ENCODE measurements around the gene CAPNS1. TPM values are rescaled to one million over a fixed set of nuclear protein-coding genes. Genes with fewer than 3 reads are reported as not detected.
A peak's percentile ranks its signal among the peaks of the same experiment; 100 is the strongest.

Gene CAPNS1
- total and polyA plus RNA-seq, 9 of the 15 experiments (the other 6 are each of a cell fraction or from before 2014, with no cell fraction given): 77.9 to 576 (median 258) TPM

DNA sequence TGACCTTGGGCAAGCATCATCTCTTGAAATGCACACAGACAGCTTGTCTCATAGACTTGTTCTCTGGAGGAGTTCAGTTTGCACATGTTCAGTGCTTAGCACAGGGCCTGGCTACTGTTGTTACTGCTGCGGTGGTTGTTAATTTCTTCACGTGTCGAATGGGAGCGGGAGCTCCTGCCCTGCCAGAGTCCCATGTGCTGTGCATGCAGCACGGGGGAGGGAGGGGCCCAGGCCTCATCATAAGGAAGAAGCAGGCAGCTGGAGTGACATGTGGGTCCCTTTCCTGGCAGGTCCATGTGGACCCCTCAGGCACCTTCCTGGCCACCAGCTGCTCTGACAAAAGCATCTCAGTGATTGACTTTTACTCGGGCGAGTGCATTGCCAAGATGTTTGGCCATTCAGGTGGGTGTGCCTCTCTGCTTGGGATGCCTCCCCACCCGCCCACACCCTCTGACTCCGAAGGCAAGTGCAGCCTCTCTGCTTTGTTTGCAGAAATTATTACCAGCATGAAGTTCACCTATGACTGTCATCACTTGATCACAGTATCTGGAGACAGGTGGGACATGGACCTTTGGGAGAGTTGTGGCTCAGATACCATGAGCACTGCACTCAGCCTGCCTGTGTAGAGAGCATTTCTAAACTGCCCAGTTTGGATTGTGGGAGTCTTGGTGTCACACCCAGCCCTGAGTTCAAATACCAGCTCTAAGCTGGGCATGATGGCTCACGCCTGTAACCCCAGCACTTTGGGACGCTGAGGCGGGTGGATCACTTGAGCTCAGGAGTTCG is 48.8 kb upstream of the CAPNS1 start (continued):
- no peak for TF ChIP-seq CBX5 (IDR thresholded peaks at IDR 0.05; ENCODE audit: borderline replicate concordance, low read depth)
- TF ChIP-seq, protein P1, sequence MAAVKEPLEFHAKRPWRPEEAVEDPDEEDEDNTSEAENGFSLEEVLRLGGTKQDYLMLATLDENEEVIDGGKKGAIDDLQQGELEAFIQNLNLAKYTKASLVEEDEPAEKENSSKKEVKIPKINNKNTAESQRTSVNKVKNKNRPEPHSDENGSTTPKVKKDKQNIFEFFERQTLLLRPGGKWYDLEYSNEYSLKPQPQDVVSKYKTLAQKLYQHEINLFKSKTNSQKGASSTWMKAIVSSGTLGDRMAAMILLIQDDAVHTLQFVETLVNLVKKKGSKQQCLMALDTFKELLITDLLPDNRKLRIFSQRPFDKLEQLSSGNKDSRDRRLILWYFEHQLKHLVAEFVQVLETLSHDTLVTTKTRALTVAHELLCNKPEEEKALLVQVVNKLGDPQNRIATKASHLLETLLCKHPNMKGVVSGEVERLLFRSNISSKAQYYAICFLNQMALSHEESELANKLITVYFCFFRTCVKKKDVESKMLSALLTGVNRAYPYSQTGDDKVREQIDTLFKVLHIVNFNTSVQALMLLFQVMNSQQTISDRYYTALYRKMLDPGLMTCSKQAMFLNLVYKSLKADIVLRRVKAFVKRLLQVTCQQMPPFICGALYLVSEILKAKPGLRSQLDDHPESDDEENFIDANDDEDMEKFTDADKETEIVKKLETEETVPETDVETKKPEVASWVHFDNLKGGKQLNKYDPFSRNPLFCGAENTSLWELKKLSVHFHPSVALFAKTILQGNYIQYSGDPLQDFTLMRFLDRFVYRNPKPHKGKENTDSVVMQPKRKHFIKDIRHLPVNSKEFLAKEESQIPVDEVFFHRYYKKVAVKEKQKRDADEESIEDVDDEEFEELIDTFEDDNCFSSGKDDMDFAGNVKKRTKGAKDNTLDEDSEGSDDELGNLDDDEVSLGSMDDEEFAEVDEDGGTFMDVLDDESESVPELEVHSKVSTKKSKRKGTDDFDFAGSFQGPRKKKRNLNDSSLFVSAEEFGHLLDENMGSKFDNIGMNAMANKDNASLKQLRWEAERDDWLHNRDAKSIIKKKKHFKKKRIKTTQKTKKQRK (IDR thresholded peaks at IDR 0.05; ENCODE audit: borderline replicate concordance, low read depth, low read length): no peak

DNA sequence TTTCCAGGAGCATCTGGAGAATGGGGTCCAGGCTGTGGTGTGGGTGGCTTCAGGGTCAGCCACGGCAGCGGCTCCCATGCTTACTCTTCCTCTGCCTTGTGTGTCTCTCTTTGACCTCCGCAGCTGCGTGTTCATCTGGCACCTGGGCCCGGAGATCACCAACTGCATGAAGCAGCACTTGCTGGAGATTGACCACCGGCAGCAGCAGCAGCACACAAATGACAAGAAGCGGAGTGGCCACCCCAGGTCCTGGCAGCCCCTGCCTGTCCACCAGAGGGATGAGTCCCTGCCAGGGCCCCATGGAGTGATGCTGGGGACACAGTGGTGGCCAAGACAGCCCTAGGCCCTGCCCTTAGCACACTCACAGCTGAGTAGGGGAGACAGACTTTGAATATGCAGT is 47.3 kb upstream of the CAPNS1 start:
- H3K9me3 ChIP-seq (replicated peaks; ENCODE audit: control insufficient read depth, insufficient read depth, low read depth, low read length): no peaks in the 10 kb centered on the region
- ChIA-PET CTCF (ENCODE audit: low intra/inter-chr PET ratio) (no interaction called here), POLR2A (interaction anchor here (0.6 to 0.7 kb wide), 2 partner anchors 10 to 20 kb away, joined by 3 read pairs; no protein-coding TSS in a partner anchor)
- intact Hi-C loops (cut with micrococcal nuclease) (no loop called here), in situ Hi-C loops (cut with MboI) (no loop called here)
- TF ChIP-seq CREBBP (IDR thresholded peaks at IDR 0.05; ENCODE audit: low read depth, low read length): no peak
- peak; percentile 21; the same call in 1 of the 2 replicates for TF ChIP-seq POLR2G (IDR thresholded peaks at IDR 0.05; ENCODE audit: low read depth, low read length)
- no peak for TF ChIP-seq PHF20 (IDR thresholded peaks at IDR 0.05; ENCODE audit: partially characterized antibody)
- TF ChIP-seq RBFOX2 (IDR thresholded peaks at IDR 0.05; ENCODE audit: low read depth, low read length): 0 out of 2 replicates have a peak, but pooled peaks have one; percentile 16
- H3K4me1 ChIP-seq (replicated peaks in 1 of 2; ENCODE audit: control insufficient read depth in 2 of 2, insufficient read depth in 2 of 2, low read length in 2 of 2): no peaks in the 10 kb centered on the region
- no peaks in the 10 kb centered on the region for H3K27me3 ChIP-seq (ENCODE audit: control insufficient read depth in 2 of 2, insufficient read depth in 2 of 2, low read length in 2 of 2)
- WGBS (ENCODE audit: insufficient coverage, low coverage, missing lambda C conversion rate): 96% methylated on average over 7 of the region's 7 CpGs
- no peak overlapping the region for H3K4me3 ChIP-seq
- BruUV-seq (replicated peaks): no TSS peak
- no peak overlapping the region; a peak in 1 of 4 replicates for H3K9ac ChIP-seq (ENCODE audit: insufficient read depth in 1 of 2, low read depth in 2 of 2, low read length in 2 of 2)
- no peaks in the 10 kb centered on the region for H4K20me1 ChIP-seq (replicated peaks; ENCODE audit: control insufficient read depth, insufficient read depth, low read length)
- ATAC-seq (no peak), FAIRE-seq (no peak), DNase-seq (ENCODE audit: extremely low read depth in 1 of 4, low spot score in 3 of 4) (no peak)
- no peak overlapping the region for H3K27ac ChIP-seq (ENCODE audit: extremely low read depth, low read depth, low read length)
- H2AFZ ChIP-seq (ENCODE audit: low read depth, low read length): no peak overlapping the region
- H3K9me1 ChIP-seq (ENCODE audit: control insufficient read depth, insufficient read depth, low read length): peaks cover 2% of the 10 kb centered on the region
- no peaks in the 10 kb centered on the region for H3K79me2 ChIP-seq (ENCODE audit: control insufficient read depth, insufficient read depth, low read length)
- peaks cover 85% of the 10 kb centered on the region for H3K36me3 ChIP-seq (ENCODE audit: control insufficient read depth, insufficient read depth, low read length)
- no peak overlapping the region for H3K4me2 ChIP-seq (ENCODE audit: insufficient read depth, low read length)

Data from K562 (cell line).